Esophagus squamous epithelium (tissue), 4 donors: ENCODE data around the gene PSMD5.

Source experiments
- POLR2A ChIP-seq, 4 donors: fragments of 450-650 bp; IDR thresholded peaks; one replicate each; pipeline ENCODE4 v1.6.1; 2017; ENCODE audit warnings: antibody characterized with exemption in 4 of 4, mild to moderate bottlenecking in 4 of 4, moderate library complexity in 3 of 4
- TF ChIP-seq, protein P1 (sequence below), 6 experiments: fragments of 450-650 bp in 4 of 6; fragments of 200-600 bp in 2 of 6; sonication (generic) in 2 of 6; IDR thresholded peaks; one replicate each; pipeline ENCODE4 v1.5.1; 2016 to 2019; ENCODE audit warnings: antibody characterized with exemption in 6 of 6, mild to moderate bottlenecking in 4 of 6, moderate library complexity in 4 of 6

- TF ChIP-seq, protein P1, sequence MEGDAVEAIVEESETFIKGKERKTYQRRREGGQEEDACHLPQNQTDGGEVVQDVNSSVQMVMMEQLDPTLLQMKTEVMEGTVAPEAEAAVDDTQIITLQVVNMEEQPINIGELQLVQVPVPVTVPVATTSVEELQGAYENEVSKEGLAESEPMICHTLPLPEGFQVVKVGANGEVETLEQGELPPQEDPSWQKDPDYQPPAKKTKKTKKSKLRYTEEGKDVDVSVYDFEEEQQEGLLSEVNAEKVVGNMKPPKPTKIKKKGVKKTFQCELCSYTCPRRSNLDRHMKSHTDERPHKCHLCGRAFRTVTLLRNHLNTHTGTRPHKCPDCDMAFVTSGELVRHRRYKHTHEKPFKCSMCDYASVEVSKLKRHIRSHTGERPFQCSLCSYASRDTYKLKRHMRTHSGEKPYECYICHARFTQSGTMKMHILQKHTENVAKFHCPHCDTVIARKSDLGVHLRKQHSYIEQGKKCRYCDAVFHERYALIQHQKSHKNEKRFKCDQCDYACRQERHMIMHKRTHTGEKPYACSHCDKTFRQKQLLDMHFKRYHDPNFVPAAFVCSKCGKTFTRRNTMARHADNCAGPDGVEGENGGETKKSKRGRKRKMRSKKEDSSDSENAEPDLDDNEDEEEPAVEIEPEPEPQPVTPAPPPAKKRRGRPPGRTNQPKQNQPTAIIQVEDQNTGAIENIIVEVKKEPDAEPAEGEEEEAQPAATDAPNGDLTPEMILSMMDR (IDR thresholded peaks at IDR 0.05) = no peak
- no peak for TF ChIP-seq POLR2A (IDR thresholded peaks at IDR 0.05)
These were observed 31.8 kb upstream of the PSMD5 start for GRCh38 chr9:120874226-120875194.
